Gastroesophageal sphincter (tissue), 4 donors: ENCODE data around the gene FANCC. TPM values are rescaled to one million over a fixed set of nuclear protein-coding genes. Genes with fewer than 3 reads are reported as not detected.
A peak's percentile ranks its signal among the peaks of the same experiment; 100 is the strongest.

Source experiments
- ATAC-seq: fragments of 150-250 bp; one replicate; pipeline ENCODE4 v1.9.1; 2016; ENCODE audit warnings: mild to moderate bottlenecking, moderate library complexity
- H3K27ac ChIP-seq, 4 donors: fragments of 200-600 bp; sonication (generic) in 3 of 4; 1 replicate in 3 of 4; 2 replicates in 1 of 4; pipeline ENCODE4 v1.5.1; 2016 to 2019
- H3K27me3 ChIP-seq: fragments of 200-600 bp; sonication (generic); one replicate; pipeline ENCODE4 v1.5.1; 2019
- H3K36me3 ChIP-seq, 2 donors: fragments of 200-600 bp; sonication (generic); one replicate each; pipeline ENCODE4 v1.5.1; 2019; ENCODE audit warnings: control low read depth in 1 of 2
- H3K4me1 ChIP-seq, 3 donors: fragments of 200-600 bp; sonication (generic); 1 replicate in 2 of 3; 2 replicates in 1 of 3; pipeline ENCODE4 v1.5.1; 2016 to 2019; ENCODE audit warnings: control low read depth in 2 of 3
- H3K4me3 ChIP-seq, 2 donors: fragments of 200-600 bp; sonication (generic); one replicate each; pipeline ENCODE4 v1.5.1; 2019; ENCODE audit warnings: mild to moderate bottlenecking in 1 of 2, moderate library complexity in 1 of 2
- H3K9me3 ChIP-seq, 3 donors: fragments of 200-600 bp; sonication (generic); one replicate each; pipeline ENCODE4 v1.5.1; 2017 to 2019; ENCODE audit warnings: control low read depth in 2 of 3
- CTCF ChIP-seq, 4 experiments: fragments of 200-600 bp in 2 of 4; fragments of 450-650 bp in 2 of 4; sonication (generic) in 1 of 4; IDR thresholded peaks; one replicate each; pipeline ENCODE4 v1.5.1; 2017 to 2019; ENCODE audit warnings: antibody characterized with exemption in 4 of 4, mild to moderate bottlenecking in 2 of 4, moderate library complexity in 2 of 4
- EP300 ChIP-seq: sonication (generic); formaldehyde crosslinking; IDR thresholded peaks from one replicate; pipeline ENCODE4 v1.6.1; 2017; ENCODE audit warnings: antibody characterized with exemption, mild to moderate bottlenecking
- POLR2A ChIP-seq, 2 donors: fragments of 450-650 bp; IDR thresholded peaks; one replicate each; pipeline ENCODE4 v1.6.1; 2017; ENCODE audit warnings: antibody characterized with exemption in 2 of 2, mild to moderate bottlenecking in 2 of 2, moderate library complexity in 1 of 2
- POLR2AphosphoS5 ChIP-seq: sonication (generic); formaldehyde crosslinking; IDR thresholded peaks from one replicate; pipeline ENCODE4 v1.6.1; 2017; ENCODE audit warnings: antibody characterized with exemption
- WGBS, 2 donors: methylation state at CpG; one replicate each; pipeline ENCODE4 v1.1.5; 2018; ENCODE audit warnings: low coverage in 1 of 2; 5-methylcytosine and 5-hydroxymethylcytosine counted together
- total RNA-seq, 4 donors: library from RNA; depleted of rRNA; stranded (reverse); fragments of >200 nt; gene quantifications; one replicate each; pipeline ENCODE4 v1.1.0, GENCODE V29; 2016

FANCC gene
- total RNA-seq, 4 donors from 2014 or later: 4.9 to 9.4 (median 7.4) TPM

- Histone ChIP-seq H3K9me3 (no peaks in the 10 kb centered on the region), H3K4me1 (peaks cover 5 to 36% (median 7%) of the 10 kb centered on the region in 3 donors), H3K27me3 (no peaks in the 10 kb centered on the region), H3K4me3 (peak overlapping the region in 1 of 2 donors; percentile 4), H3K27ac (peak overlapping the region in 3 of 4 donors; percentile 71 to 76 (median 75)), H3K36me3 (no peaks in the 10 kb centered on the region)
- no peak for TF ChIP-seq POLR2A (IDR thresholded peaks at IDR 0.05)
- TF ChIP-seq POLR2AphosphoS5: peak; percentile 89
- WGBS, 2 donors: 11 to 35% methylated on average over 6 to 7 of the region's 7 CpGs
- ATAC-seq: peak; percentile 95
These were observed 159.9 kb downstream of the FANCC start for GRCh38 chr9:95157481-95158151.

DNA sequence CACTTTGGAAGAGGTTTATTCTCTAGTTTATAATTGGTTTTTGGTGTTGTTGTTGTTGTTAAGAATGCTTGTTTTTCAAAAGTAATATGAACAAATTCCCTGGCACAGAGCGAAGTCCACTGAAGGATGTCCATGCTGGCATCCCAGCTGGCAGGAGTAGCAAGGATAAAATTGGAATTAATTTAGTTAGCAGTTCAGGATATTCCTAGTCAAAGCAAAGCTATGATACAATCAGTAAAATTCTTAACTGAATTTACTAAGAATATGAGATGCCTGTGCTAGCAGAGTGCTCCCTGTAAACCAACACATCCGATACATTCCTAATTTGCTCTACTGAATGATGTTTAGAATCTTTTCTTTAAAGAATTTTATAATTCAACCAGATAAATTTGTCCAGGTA is 161.4 kb downstream of the FANCC start:
- Histone ChIP-seq H3K4me3 (no peak overlapping the region), H3K27ac (peak overlapping the region in 2 of 4 donors; percentile 71 to 76), H3K9me3 (no peaks in the 10 kb centered on the region), H3K27me3 (no peaks in the 10 kb centered on the region), H3K4me1 (peaks cover 5 to 36% (median 7%) of the 10 kb centered on the region in 3 donors), H3K36me3 (no peaks in the 10 kb centered on the region)
- WGBS, 2 donors: 78 to 92% methylated on average over 2 of the region's 2 CpGs
- ATAC-seq: no peak
- TF ChIP-seq POLR2A (IDR thresholded peaks at IDR 0.05) (no peak), EP300 (no peak), CTCF (IDR thresholded peaks at IDR 0.05) (no peak), POLR2AphosphoS5 (no peak)

GRCh38 chr9:95155220-95155619 is 162.3 kb downstream of the FANCC start:
- TF ChIP-seq CTCF (IDR thresholded peaks at IDR 0.05): no peak
- no peak for TF ChIP-seq POLR2AphosphoS5
- no peak for TF ChIP-seq EP300
- TF ChIP-seq POLR2A (IDR thresholded peaks at IDR 0.05): no peak
- Histone ChIP-seq H3K27ac (peak overlapping the region in 1 of 4 donors; percentile 25), H3K36me3 (no peaks in the 10 kb centered on the region), H3K27me3 (no peaks in the 10 kb centered on the region), H3K9me3 (no peaks in the 10 kb centered on the region), H3K4me1 (peaks cover 5 to 36% (median 7%) of the 10 kb centered on the region in 3 donors), H3K4me3 (no peak overlapping the region)
- ATAC-seq: no peak
- 63% methylated on average over 3 of the region's 3 CpGs; no CpG with 5 or more reads in 1 of the 2 donors for WGBS, 2 donors

DNA sequence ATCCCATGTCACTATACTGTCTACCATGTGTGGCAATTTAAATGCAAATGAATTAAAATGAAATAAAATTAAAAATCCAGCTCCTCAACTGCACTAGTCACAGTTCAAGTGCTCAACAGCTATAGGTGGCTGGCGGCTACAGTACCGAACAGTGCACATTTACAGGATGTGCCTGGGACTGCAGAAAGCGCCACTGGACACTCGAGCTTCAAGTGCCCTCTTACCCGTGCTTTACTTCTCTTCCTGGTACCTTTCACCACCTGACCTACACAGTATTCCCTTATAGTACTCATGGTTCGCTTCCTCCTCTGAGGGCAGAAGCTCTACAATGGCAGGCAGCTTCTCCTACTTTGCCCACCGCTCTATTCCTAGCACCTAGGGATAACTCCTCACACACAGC is 166.6 kb downstream of the FANCC start:
- Histone ChIP-seq H3K36me3 (peaks cover 0 to 4% of the 10 kb centered on the region in 2 donors), H3K27me3 (no peaks in the 10 kb centered on the region), H3K9me3 (no peaks in the 10 kb centered on the region), H3K27ac (no peak overlapping the region), H3K4me3 (no peak overlapping the region), H3K4me1 (peaks cover 0 to 12% (median 0%) of the 10 kb centered on the region in 3 donors)
- TF ChIP-seq POLR2A (IDR thresholded peaks at IDR 0.05) (no peak), CTCF (IDR thresholded peaks at IDR 0.05) (no peak), POLR2AphosphoS5 (no peak)
- 92 to 94% methylated on average over 7 of the region's 7 CpGs for WGBS, 2 donors
- ATAC-seq: no peak

- H3K4me3 ChIP-seq: no peak overlapping the region
- no peak overlapping the region for H3K27ac ChIP-seq
- H3K27me3 ChIP-seq: no peaks in the 10 kb centered on the region
- TF ChIP-seq POLR2AphosphoS5: no peak
- no peak for TF ChIP-seq POLR2A (IDR thresholded peaks at IDR 0.05)
- no peak for TF ChIP-seq EP300
- TF ChIP-seq CTCF (IDR thresholded peaks at IDR 0.05): no peak
- peaks cover 0 to 4% of the 10 kb centered on the region in 2 donors for H3K36me3 ChIP-seq
- no peak for ATAC-seq
- H3K9me3 ChIP-seq: no peaks in the 10 kb centered on the region
- peaks cover 0 to 21% (median 0%) of the 10 kb centered on the region in 3 donors for H3K4me1 ChIP-seq
- WGBS, 2 donors: 48 to 53% methylated on average over 2 of the region's 2 CpGs
These were observed 169.3 kb downstream of the FANCC start for GRCh38 chr9:95148208-95148520.
